Measurements from ENCODE around the gene RPL23.

The RPL23 gene

GRCh38 chr17:38853292-38854219 lies at the start of gene RPL23:
TSS of gene RPL23 (minus strand) at chr17:38853721. CDS start at chr17:38853710, 11 bp downstream.
- peak; percentile 86 to 88 for DNase-seq (ENCODE audit: low read depth in 2 of 2)

DNA sequence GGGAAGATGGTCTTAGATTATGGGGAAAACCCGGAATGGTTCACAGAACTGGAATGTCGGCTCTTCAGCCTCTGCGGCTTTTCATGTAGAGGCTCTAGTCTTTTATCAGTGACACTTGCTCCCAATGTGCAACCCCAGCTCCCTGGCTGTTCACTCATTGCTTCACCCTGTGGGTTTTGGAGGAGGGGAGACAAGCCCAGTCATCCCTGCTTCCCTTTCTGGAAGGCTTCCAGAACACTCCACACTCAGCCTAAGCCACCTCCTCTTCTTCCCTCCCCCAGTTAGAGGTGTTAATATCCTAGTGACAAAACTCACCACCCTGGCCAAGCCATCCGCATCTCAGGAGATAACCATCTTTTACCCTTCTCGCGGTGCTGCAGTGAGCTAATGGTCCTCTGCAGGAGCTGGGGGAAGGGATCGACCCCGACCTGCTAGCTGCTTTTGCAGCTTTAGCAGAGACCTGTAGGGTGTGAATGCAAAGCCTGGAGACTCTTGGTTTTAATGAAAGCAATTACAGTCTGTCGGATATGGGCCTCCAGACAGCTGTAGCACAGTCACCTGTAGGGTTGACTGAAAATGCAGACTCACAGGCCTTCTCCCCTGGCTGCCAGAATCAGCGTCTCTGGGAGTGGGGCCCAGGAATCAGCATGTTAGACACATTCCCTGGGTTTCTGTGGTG lies 47.6 kb upstream of the RPL23 start:
- DNase-seq (ENCODE audit: low read depth in 2 of 2): no peak

DNA sequence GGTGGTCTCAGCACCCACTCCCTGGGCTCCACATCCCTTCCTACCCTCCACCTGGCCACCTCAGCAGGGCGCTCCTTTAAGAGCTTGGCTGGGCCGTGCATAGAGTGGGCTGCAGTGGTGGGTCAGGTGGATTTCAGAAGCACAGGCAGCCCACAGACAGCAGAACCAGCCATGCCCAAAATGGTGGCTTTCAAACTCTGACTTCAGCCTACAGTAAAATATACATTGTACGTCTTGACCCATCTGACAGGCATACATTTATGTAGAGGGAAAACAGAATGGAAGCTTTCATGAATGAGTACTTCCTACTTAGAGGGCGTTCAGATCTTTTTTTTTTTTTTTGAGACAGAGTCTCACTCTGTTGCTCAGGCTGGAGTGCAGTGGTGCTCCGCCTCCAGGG lies 45.9 kb upstream of the RPL23 start:
- DNase-seq (ENCODE audit: low read depth in 2 of 2): no peak

GRCh38 chr17:38898812-38899348 lies 45.4 kb upstream of the RPL23 start:
- DNase-seq (ENCODE audit: low read depth in 2 of 2): peak; percentile 70 to 82

DNA sequence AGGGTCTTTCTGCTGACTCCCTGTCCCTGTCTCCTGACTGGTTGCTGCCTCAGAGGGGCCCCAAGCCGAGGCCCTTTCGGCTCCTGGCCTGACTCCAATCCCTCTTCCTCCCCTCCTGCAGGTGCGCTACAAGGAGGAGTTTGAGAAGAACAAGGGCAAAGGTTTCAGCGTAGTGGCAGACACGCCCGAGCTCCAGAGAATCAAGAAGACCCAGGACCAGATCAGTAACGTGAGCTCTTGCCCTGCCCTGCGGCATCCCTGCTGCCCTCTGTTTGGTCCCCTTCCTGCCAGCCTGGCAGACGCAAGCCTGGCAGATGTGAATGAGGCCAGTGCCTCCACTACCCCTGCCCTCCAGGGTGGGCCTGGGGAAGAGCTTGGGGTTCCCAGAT lies 44.8 kb upstream of the RPL23 start:
- DNase-seq (ENCODE audit: low read depth in 2 of 2): no peak

- DNase-seq (ENCODE audit: low read depth in 2 of 2): no peak
Measured at GRCh38 chr17:38897671-38898290, 44.3 kb upstream of the RPL23 start.

DNA sequence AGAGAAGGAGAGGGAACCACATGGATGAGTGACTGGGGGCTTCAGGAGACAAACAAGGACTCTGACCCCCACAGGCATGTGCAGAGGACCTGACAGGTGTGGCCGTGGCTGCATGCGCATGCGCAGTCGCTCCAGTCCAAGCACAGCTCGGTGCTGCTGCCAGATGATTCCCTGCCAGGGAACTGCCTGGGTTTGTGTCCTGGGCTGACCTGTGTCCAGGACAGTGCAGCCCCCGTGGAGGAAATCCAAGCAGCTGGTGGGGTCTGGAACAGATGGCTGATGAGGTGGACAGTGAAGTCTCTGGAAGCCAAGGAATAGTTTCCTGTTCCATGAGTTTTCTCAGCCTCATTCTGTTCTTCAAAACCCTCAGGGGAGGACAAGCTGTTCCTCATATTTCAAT lies 43.7 kb upstream of the RPL23 start:
- no peak for DNase-seq (ENCODE audit: low read depth in 2 of 2)

- DNase-seq (ENCODE audit: low read depth in 2 of 2): no peak
Measured at GRCh38 chr17:38896346-38896954, 42.9 kb upstream of the RPL23 start.

DNA sequence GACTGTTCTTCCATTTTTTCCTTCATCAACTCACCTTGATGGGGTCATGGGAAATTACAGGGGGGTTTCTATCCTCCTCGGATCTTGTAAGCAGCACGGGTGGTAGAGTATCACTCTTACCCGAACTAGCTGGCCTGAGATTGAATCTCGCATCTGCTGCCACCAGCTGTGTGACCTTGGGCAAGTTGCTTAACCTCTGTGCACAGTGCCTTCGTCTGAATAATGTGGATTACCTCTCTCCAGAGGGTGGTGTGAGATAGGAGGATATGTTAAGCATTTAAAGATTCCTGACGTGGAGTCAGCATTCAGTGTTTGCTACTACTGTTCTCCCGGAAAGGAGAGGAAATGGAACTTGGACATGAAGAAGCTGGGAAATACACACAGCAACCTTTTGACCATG lies 40.8 kb upstream of the RPL23 start:
- no peak for DNase-seq (ENCODE audit: low read depth in 2 of 2)

DNA sequence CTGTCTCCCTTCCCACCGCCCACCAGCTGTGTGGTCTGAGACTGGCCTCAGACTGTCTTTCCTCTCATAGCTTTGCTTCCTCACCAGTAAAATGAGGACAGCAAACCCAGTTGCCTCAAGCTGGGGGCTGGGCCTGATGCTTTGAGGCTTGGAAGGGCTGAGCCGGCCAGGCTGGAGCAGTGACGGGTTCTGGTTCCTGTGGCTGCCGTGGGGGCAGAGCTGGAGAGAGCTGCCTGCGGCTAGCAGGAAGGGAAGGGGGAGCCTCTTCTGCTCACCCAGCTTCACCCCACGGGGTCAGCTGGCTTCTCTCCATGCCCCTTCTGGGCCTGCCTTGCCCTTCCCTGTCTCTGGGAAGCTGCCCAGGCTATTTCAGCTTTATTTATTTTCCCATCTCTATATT lies 40.1 kb upstream of the RPL23 start:
- DNase-seq (ENCODE audit: low read depth in 2 of 2): no peak

- no peak for DNase-seq (ENCODE audit: low read depth in 2 of 2)
Measured at GRCh38 chr17:38893113-38893512, 39.6 kb upstream of the RPL23 start.

DNA sequence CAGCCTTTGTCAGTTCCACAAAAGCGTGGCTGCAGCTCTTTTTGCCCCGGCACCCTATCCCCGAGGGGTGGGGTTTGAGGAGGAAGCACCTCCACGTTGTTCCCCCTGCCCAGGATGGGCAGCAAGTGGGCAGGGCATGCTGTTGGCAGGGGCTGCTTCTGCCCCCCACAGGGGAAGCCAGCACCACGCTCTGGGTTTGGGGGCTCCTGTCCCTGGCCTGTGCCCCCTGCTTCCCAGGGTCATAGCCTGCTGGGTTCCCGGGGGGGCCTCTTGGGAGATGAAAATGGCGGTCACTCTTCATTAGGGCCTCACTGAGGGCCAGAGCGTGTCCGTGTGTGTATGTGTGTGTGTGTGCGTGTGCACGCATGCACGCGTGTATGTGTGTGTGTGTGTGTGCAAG lies 39.1 kb upstream of the RPL23 start:
- no peak for DNase-seq (ENCODE audit: low read depth in 2 of 2)

DNA sequence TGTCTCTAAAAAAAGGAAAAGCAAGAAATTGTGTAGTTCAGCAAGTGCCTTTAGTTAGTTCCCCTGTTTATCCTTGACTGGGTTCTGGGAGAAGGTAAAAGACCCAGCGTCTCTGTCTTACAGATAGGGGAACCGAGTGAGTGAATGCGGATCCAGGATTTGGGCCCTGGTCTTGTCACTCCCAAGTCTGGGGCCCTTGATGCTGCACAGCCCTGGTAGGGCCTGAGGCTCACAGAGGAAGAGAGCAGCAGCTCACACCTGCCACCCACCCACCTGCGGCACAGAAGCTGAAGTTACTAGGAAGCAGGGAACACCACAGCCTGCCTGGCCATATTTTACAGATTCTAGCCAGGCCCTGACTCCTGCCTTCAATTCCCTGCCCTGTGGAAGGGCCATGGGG lies 38.6 kb upstream of the RPL23 start:
- no peak for DNase-seq (ENCODE audit: low read depth in 2 of 2)

DNA sequence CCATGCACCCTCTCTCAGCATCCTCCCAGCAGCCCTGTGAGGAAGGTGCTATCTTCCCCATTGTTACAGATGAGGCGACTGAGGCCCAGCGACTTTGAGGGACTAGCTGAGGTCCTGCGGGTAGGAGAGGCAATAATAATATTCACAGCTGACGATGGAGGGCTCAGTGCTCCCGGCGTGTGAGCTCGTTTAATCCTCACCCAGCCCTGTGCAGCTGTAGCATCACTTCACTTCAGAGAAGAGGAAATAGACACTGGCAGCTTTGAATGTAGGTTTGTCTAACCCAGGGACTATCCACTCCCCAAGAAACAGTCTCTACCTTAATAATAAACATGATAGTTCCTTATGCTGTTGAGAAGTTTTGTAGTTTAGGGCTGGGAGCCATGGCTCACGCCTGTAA lies 37.9 kb upstream of the RPL23 start:
- DNase-seq (ENCODE audit: low read depth in 2 of 2): no peak

DNA sequence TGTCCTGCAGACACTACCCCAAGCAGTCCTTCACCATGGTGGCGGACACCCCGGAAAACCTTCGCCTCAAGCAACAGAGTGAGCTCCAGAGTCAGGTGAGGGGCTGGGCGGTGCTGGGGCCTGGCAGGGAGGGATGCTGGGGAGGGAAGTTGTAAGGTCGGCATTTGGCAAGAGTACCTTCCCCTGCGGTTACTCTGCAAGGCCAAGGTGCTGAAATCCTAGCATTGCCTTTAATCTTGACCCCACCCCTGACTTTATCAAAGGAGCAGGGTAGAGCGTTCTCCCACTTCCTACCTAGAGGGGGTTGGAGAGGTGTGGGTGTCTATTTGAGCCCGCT lies 36.9 kb upstream of the RPL23 start:
- DNase-seq (ENCODE audit: low read depth in 2 of 2): no peak

DNA sequence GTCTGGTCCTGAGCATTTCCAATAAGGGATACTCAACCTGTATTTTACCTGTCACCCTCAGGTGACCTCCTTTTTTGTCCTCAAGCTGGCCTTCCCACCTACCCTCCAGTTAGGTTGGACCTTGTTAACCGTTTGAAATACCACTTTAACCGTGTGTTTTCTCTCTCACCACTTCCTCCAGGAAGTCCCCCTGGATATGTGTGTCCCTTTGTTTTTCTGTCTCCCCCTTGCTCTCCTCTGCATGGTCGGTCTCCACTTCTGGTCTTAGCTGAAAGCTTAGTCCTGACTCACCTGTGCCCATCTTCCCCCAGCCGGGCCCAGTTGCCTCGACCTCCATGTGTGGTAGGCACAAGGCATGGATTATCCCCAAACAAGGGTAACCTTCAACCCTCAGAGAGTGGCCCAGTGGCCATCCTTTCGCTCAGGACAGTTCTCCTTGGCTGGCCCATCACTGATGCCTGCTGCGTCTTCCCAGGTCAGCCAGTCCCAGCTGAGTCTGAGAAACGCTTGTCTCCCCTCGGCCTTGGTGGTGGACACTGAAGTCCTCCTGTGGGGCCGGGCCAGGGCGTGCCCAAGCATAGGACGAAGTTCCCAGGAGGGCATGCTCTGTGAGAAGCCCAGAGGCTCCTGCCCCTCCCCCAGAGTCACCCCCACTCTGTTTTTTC lies 36.4 kb upstream of the RPL23 start:
- no peak for DNase-seq (ENCODE audit: low read depth in 2 of 2)

GRCh38 chr17:38888842-38889241 lies 35.3 kb upstream of the RPL23 start:
- no peak for DNase-seq (ENCODE audit: low read depth in 2 of 2)

GRCh38 chr17:38886643-38887010 lies 33.1 kb upstream of the RPL23 start:
- no peak for DNase-seq (ENCODE audit: low read depth in 2 of 2)

- DNase-seq (ENCODE audit: low read depth in 2 of 2): no peak
Measured at GRCh38 chr17:38885728-38886642, 32.5 kb upstream of the RPL23 start.

GRCh38 chr17:38885044-38885727 lies 31.7 kb upstream of the RPL23 start:
- DNase-seq (ENCODE audit: low read depth in 2 of 2): no peak
